Hematopoietic multipotent progenitor cell (in vitro differentiated cells): Measurements from ENCODE around the gene FAR1. TPM values are rescaled to one million over a fixed set of nuclear protein-coding genes. Genes with fewer than 3 reads are reported as not detected.
"Not testable (repeated sequence)": the region's sequence is repeated elsewhere in the genome, so short reads cannot be mapped to it uniquely, and the experiment has no call there.

Source experiments
- DNase-seq, 3 donors: peaks; one replicate each; pipeline ENCODE4 v3.0.0-alpha.2; 2011 to 2015; ENCODE audit warnings: low read depth in 2 of 3, low spot score in 2 of 3
- total RNA-seq: library from RNA; depleted of rRNA; stranded (reverse); fragments of >200 nt; gene quantifications from one replicate; pipeline ENCODE4 v1.2.3, GENCODE V29; 2012

Gene FAR1
- total RNA-seq: 23.2 TPM

GRCh38 chr11:13668102-13668956 lies at the start of gene FAR1:
Gene FAR1 (plus strand): TSS chr11:13668668. CDS start chr11:13694766, 26,098 bp downstream.
- peak; percentile 91 to 99 (median 99) for DNase-seq

- no peak for DNase-seq
Measured at GRCh38 chr11:13620063-13620462, 48.4 kb upstream of the FAR1 start.

- DNase-seq: not testable (repeated sequence)
Measured at GRCh38 chr11:13626818-13627217, 41.6 kb upstream of the FAR1 start.

GRCh38 chr11:13628634-13629033 lies 39.8 kb upstream of the FAR1 start:
- not testable (repeated sequence) for DNase-seq

GRCh38 chr11:13629779-13630178 lies 38.7 kb upstream of the FAR1 start:
- DNase-seq: no peak

GRCh38 chr11:13635290-13635689 lies 33.2 kb upstream of the FAR1 start:
- DNase-seq: no peak

- no peak for DNase-seq
Measured at GRCh38 chr11:13635804-13636203, 32.7 kb upstream of the FAR1 start.

- DNase-seq: no peak
Measured at GRCh38 chr11:13637125-13638069, 31.1 kb upstream of the FAR1 start.

GRCh38 chr11:13638422-13638821 lies 30.0 kb upstream of the FAR1 start:
- no peak for DNase-seq

- no peak for DNase-seq
Measured at GRCh38 chr11:13644997-13645687, 23.3 kb upstream of the FAR1 start.

- no peak for DNase-seq
Measured at GRCh38 chr11:13647391-13647790, 21.1 kb upstream of the FAR1 start.

GRCh38 chr11:13649619-13650018 lies 18.8 kb upstream of the FAR1 start:
- no peak for DNase-seq

GRCh38 chr11:13651515-13651914 lies 17.0 kb upstream of the FAR1 start:
- not testable (repeated sequence) for DNase-seq

- no peak for DNase-seq
Measured at GRCh38 chr11:13661074-13661623, 7.3 kb upstream of the FAR1 start.

GRCh38 chr11:13663631-13664071 lies 4.8 kb upstream of the FAR1 start:
- no peak for DNase-seq

GRCh38 chr11:13664351-13664750 lies 4.1 kb upstream of the FAR1 start:
- no peak for DNase-seq

- DNase-seq: no peak
Measured at GRCh38 chr11:13666708-13667107, 1.8 kb upstream of the FAR1 start.

- DNase-seq: peak in 1 of 3 donors; percentile 8
Measured at GRCh38 chr11:13667245-13667644, 1.2 kb upstream of the FAR1 start.

- DNase-seq: peak in 1 of 3 donors; percentile 9
Measured at GRCh38 chr11:13667795-13668101, 720 bp upstream of the FAR1 start.

- DNase-seq: peak in 1 of 3 donors; percentile 50
Measured at GRCh38 chr11:13668957-13669521, 571 bp downstream of the FAR1 start.
